Measurements from ENCODE around the gene AQP5.
A peak's percentile ranks its signal among the peaks of the same experiment; 100 is the strongest.

AQP5 gene

GRCh38 chr12:49961111-49961922 is at the start of gene AQP5:
Gene AQP5 (plus strand): TSS chr12:49961872. CDS start chr12:49962018, 146 bp downstream.
- Histone ChIP-seq H3K27ac (ENCODE audit: low read length) (no peak within 1 kb of the TSS), H3K9me3 (ENCODE audit: control insufficient read depth, insufficient read depth, low read length) (no peaks in the 10 kb centered on the region), H3K36me3 (ENCODE audit: control insufficient read depth, insufficient read depth, low read length) (no peaks in the 10 kb centered on the region), H3K27me3 (ENCODE audit: control insufficient read depth, insufficient read depth, low read length) (peaks cover 14% of the 10 kb centered on the region), H3K4me3 (ENCODE audit: low read length) (peak within 1 kb of the TSS; percentile 17; the same call in 1 of the 2 replicates), H3K4me1 (ENCODE audit: control insufficient read depth, insufficient read depth, low read length) (peaks cover 6% of the 10 kb centered on the region)
- no CpG with 5 or more reads among the region's 111 CpGs for WGBS (ENCODE audit: insufficient coverage, insufficient read length)
- no peak for DNase-seq (ENCODE audit: low read depth, low spot score)

DNA sequence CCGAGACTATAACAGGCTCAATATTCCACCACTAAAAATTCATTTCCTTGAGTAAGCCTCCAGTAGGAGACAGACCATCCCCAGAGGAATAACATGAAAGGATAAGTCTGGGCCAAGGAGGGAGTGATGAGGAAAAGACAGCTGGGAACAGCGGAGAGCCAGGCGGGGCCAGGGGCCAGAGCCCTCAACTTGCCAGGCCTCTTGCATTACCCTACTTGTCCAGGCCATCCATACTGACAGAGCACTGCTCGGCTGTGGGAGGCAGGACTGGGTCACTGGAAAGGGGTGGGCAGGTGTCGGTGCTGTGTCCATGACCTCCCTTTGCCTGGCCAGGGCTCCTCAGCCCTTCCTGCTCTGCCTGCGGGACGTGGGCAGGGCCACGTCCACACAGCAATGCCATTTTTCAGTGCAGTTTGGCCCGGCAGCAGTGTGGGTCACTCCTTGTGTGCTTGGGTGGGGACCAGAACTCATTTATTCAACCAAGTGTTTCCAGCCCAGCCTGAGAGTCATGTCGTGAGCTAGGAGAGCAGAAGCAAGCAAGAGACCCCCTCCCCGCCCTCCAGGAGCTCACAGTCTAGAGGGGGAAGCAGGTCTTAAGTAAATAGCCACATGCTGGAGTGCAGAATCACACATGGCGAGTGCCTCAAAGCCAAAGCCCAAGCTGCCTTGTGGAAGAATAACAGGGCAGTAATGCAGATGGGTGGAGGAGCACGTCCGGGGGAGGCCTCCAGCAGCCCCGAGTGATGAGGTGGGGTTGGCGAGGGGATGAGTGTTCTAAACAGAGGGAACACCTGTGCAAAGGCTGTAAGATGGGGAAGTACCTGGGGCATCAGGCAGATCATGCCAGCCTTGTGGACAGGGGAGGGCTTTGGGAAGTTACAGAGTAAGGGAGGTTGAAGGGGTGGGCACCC is 49.1 kb upstream of the AQP5 start:
- WGBS (ENCODE audit: insufficient coverage, insufficient read length): no CpG with 5 or more reads among the region's 16 CpGs
- Histone ChIP-seq H3K27ac (ENCODE audit: low read length) (no peak overlapping the region), H3K27me3 (ENCODE audit: control insufficient read depth, insufficient read depth, low read length) (no peaks in the 10 kb centered on the region), H3K4me3 (ENCODE audit: low read length) (no peak overlapping the region), H3K9me3 (ENCODE audit: control insufficient read depth, insufficient read depth, low read length) (no peaks in the 10 kb centered on the region), H3K4me1 (ENCODE audit: control insufficient read depth, insufficient read depth, low read length) (peaks cover 8% of the 10 kb centered on the region), H3K36me3 (ENCODE audit: control insufficient read depth, insufficient read depth, low read length) (no peaks in the 10 kb centered on the region)
- no peak for DNase-seq (ENCODE audit: low read depth, low spot score)

GRCh38 chr12:49916129-49916919 is 45.3 kb upstream of the AQP5 start:
- H3K4me3 ChIP-seq (ENCODE audit: low read length): no peak overlapping the region
- peaks cover 5% of the 10 kb centered on the region; the same call in 1 of the 2 replicates for H3K4me1 ChIP-seq (ENCODE audit: control insufficient read depth, insufficient read depth, low read length)
- no peaks in the 10 kb centered on the region for H3K36me3 ChIP-seq (ENCODE audit: control insufficient read depth, insufficient read depth, low read length)
- H3K27ac ChIP-seq (ENCODE audit: low read length): no peak overlapping the region
- H3K9me3 ChIP-seq (ENCODE audit: control insufficient read depth, insufficient read depth, low read length): no peaks in the 10 kb centered on the region
- H3K27me3 ChIP-seq (ENCODE audit: control insufficient read depth, insufficient read depth, low read length): no peaks in the 10 kb centered on the region
- no CpG with 5 or more reads among the region's 8 CpGs for WGBS (ENCODE audit: insufficient coverage, insufficient read length)
- no peak for DNase-seq (ENCODE audit: low read depth, low spot score)

DNA sequence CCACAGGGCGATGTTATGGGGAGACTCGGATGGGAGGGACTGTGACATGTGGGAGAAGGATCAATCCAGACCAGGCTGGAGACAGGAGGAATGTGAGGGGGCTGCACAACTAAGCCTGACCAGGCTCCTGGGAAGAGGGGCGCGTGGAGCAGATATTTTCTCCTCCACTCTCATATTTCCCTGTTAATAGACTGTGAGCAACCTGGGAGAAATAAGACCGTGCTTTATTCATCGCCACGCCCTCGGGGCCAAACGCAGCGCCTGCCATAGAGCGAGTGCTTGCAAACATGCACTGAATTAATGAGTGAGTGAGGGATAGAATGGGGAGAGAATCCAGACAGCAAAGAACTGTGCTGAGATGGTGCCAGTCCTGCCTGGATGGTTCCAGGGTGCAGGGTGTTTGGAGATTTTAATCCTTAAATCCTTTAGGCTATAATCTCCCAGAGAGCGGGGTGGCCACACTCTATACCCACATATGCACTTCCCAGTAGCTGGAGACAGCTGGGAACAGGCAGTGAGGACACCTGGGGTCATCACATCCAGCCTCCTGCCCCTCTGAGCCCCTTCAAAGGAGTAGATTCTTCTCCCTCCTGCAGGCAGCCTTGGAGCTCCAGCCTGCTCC is 44.4 kb upstream of the AQP5 start:
- H3K27me3 ChIP-seq (ENCODE audit: control insufficient read depth, insufficient read depth, low read length): no peaks in the 10 kb centered on the region
- DNase-seq (ENCODE audit: low read depth, low spot score): no peak
- H3K4me1 ChIP-seq (ENCODE audit: control insufficient read depth, insufficient read depth, low read length): peaks cover 3% of the 10 kb centered on the region; the same call in 1 of the 2 replicates
- H3K36me3 ChIP-seq (ENCODE audit: control insufficient read depth, insufficient read depth, low read length): no peaks in the 10 kb centered on the region
- H3K4me3 ChIP-seq (ENCODE audit: low read length): no peak overlapping the region
- H3K27ac ChIP-seq (ENCODE audit: low read length): no peak overlapping the region
- H3K9me3 ChIP-seq (ENCODE audit: control insufficient read depth, insufficient read depth, low read length): no peaks in the 10 kb centered on the region
- no CpG with 5 or more reads among the region's 12 CpGs for WGBS (ENCODE audit: insufficient coverage, insufficient read length)

DNA sequence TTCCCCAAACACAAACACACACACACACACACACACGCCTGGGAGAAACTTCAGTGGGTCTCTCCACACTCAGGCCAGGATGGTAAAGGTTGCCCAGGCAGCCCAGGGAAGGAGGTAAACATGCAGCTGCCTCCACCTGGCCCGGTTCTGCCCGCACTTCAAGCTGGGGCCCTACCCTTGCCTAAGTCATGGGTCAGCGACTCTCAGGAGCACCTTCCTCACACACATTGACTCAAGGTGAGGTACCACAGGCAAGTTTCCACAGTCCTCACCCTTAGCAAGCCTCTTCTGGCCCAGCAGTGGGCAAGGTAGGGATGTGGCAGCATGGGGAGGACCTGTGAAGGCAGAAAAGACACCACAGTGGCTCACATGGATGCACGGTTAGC is 43.9 kb upstream of the AQP5 start:
- H3K36me3 ChIP-seq (ENCODE audit: control insufficient read depth, insufficient read depth, low read length): no peaks in the 10 kb centered on the region
- peaks cover 1% of the 10 kb centered on the region; the same call in 1 of the 2 replicates for H3K4me1 ChIP-seq (ENCODE audit: control insufficient read depth, insufficient read depth, low read length)
- no peak overlapping the region for H3K27ac ChIP-seq (ENCODE audit: low read length)
- DNase-seq (ENCODE audit: low read depth, low spot score): no peak
- H3K4me3 ChIP-seq (ENCODE audit: low read length): no peak overlapping the region
- H3K9me3 ChIP-seq (ENCODE audit: control insufficient read depth, insufficient read depth, low read length): no peaks in the 10 kb centered on the region
- no peaks in the 10 kb centered on the region for H3K27me3 ChIP-seq (ENCODE audit: control insufficient read depth, insufficient read depth, low read length)
- WGBS (ENCODE audit: insufficient coverage, insufficient read length): no CpG with 5 or more reads among the region's 5 CpGs

GRCh38 chr12:49920241-49920914 is 41.3 kb upstream of the AQP5 start:
- Histone ChIP-seq H3K4me1 (ENCODE audit: control insufficient read depth, insufficient read depth, low read length) (peaks cover 1% of the 10 kb centered on the region; the same call in 1 of the 2 replicates), H3K36me3 (ENCODE audit: control insufficient read depth, insufficient read depth, low read length) (no peaks in the 10 kb centered on the region), H3K9me3 (ENCODE audit: control insufficient read depth, insufficient read depth, low read length) (no peaks in the 10 kb centered on the region), H3K27ac (ENCODE audit: low read length) (no peak overlapping the region), H3K27me3 (ENCODE audit: control insufficient read depth, insufficient read depth, low read length) (no peaks in the 10 kb centered on the region), H3K4me3 (ENCODE audit: low read length) (no peak overlapping the region)
- WGBS (ENCODE audit: insufficient coverage, insufficient read length): no CpG with 5 or more reads among the region's 12 CpGs
- no peak for DNase-seq (ENCODE audit: low read depth, low spot score)

DNA sequence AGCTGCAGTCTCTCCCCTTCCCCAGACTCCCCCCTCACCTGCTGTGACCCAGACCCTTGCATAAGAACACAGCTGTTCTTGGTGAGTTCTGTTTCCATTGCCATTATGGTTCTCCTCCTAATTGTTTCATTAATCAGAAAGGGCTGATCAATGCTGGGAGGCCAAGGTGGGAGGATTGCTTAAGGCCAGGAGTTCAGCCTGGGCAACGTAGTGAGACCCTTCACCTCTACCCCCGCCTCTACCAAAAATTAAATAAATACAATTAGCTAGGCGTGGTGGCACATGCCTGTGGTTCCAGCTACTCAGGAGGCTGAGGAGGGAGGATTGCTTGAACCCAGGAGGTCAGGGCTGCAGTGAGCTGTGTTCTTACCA is 40.8 kb upstream of the AQP5 start:
- no peak for DNase-seq (ENCODE audit: low read depth, low spot score)
- WGBS (ENCODE audit: insufficient coverage, insufficient read length): no CpG with 5 or more reads among the region's 3 CpGs

GRCh38 chr12:49921299-49921698 is 40.4 kb upstream of the AQP5 start:
- no peaks in the 10 kb centered on the region for H3K36me3 ChIP-seq (ENCODE audit: control insufficient read depth, insufficient read depth, low read length)
- H3K27ac ChIP-seq (ENCODE audit: low read length): no peak overlapping the region
- no peak overlapping the region for H3K4me3 ChIP-seq (ENCODE audit: low read length)
- H3K9me3 ChIP-seq (ENCODE audit: control insufficient read depth, insufficient read depth, low read length): no peaks in the 10 kb centered on the region
- DNase-seq (ENCODE audit: low read depth, low spot score): no peak
- WGBS (ENCODE audit: insufficient coverage, insufficient read length): no CpG with 5 or more reads among the region's 3 CpGs
- H3K4me1 ChIP-seq (ENCODE audit: control insufficient read depth, insufficient read depth, low read length): peaks cover 1% of the 10 kb centered on the region; the same call in 1 of the 2 replicates
- no peaks in the 10 kb centered on the region for H3K27me3 ChIP-seq (ENCODE audit: control insufficient read depth, insufficient read depth, low read length)

More for the DNA sequence above, 40.8 kb upstream of the AQP5 start:
- H3K36me3 ChIP-seq (ENCODE audit: control insufficient read depth, insufficient read depth, low read length): no peaks in the 10 kb centered on the region
- H3K4me1 ChIP-seq (ENCODE audit: control insufficient read depth, insufficient read depth, low read length): peaks cover 1% of the 10 kb centered on the region; the same call in 1 of the 2 replicates
- H3K4me3 ChIP-seq (ENCODE audit: low read length): no peak overlapping the region
- no peak overlapping the region for H3K27ac ChIP-seq (ENCODE audit: low read length)
- H3K9me3 ChIP-seq (ENCODE audit: control insufficient read depth, insufficient read depth, low read length): no peaks in the 10 kb centered on the region
- H3K27me3 ChIP-seq (ENCODE audit: control insufficient read depth, insufficient read depth, low read length): no peaks in the 10 kb centered on the region

DNA sequence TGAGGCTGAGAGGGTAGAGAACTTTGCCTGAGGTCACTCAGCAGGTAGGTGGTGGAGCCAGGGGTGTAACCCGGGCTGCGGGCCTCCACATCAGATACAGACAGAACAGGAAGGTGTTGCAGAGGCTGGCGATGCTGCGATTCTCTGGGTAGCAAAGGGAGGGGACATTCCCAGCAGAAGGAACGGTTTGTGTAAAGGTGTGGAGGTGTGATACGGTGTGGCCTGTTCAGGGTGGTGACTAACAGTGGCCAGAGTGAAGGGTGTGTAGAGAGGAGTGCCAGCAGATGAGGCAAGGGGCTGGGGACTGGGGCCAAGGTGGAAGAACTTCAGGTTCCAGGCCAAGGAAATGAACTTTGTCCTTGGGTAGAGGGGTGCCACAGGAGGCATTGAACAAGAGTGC is 39.7 kb upstream of the AQP5 start:
- no peaks in the 10 kb centered on the region for H3K36me3 ChIP-seq (ENCODE audit: control insufficient read depth, insufficient read depth, low read length)
- H3K4me1 ChIP-seq (ENCODE audit: control insufficient read depth, insufficient read depth, low read length): peaks cover 1% of the 10 kb centered on the region; the same call in 1 of the 2 replicates
- no peak overlapping the region for H3K4me3 ChIP-seq (ENCODE audit: low read length)
- no peak overlapping the region for H3K27ac ChIP-seq (ENCODE audit: low read length)
- no peak for DNase-seq (ENCODE audit: low read depth, low spot score)
- WGBS (ENCODE audit: insufficient coverage, insufficient read length): no CpG with 5 or more reads among the region's 6 CpGs
- no peaks in the 10 kb centered on the region for H3K27me3 ChIP-seq (ENCODE audit: control insufficient read depth, insufficient read depth, low read length)
- H3K9me3 ChIP-seq (ENCODE audit: control insufficient read depth, insufficient read depth, low read length): no peaks in the 10 kb centered on the region

All from iPS DF 6.9 (cell line).